Uterus (tissue), 4 donors: Measurements from ENCODE around the gene AKT2. TPM values are rescaled to one million over a fixed set of nuclear protein-coding genes. Genes with fewer than 3 reads are reported as not detected.

ENCODE experiments used
- DNase-seq, 2 donors: peaks; one replicate each; pipeline ENCODE4 v3.0.0-alpha.2; 2019 to 2020
- H3K27ac ChIP-seq, 2 donors: fragments of 200-600 bp; sonication (generic); 1 replicate in 1 of 2; 2 replicates in 1 of 2; pipeline ENCODE4 v1.5.1; 2016 to 2018
- H3K27me3 ChIP-seq, 2 donors: fragments of 200-600 bp; sonication (generic); one replicate each; pipeline ENCODE4 v1.5.1; 2018 to 2019; ENCODE audit warnings: control low read depth in 1 of 2
- H3K36me3 ChIP-seq, 2 donors: fragments of 200-600 bp; sonication (generic); one replicate each; pipeline ENCODE4 v1.5.1; 2019; ENCODE audit warnings: control low read depth in 1 of 2
- H3K4me1 ChIP-seq, 2 donors: fragments of 200-600 bp; sonication (generic); one replicate each; pipeline ENCODE4 v1.5.1; 2018 to 2019; ENCODE audit warnings: control low read depth in 1 of 2
- H3K4me3 ChIP-seq, 2 donors: fragments of 200-600 bp; sonication (generic); 1 replicate in 1 of 2; 2 replicates in 1 of 2; pipeline ENCODE4 v1.5.1; 2018 to 2019; ENCODE audit warnings: mild to moderate bottlenecking in 1 of 2
- H3K9me3 ChIP-seq, 2 donors: fragments of 200-600 bp; sonication (generic); one replicate each; pipeline ENCODE4 v1.5.1; 2019; ENCODE audit warnings: control low read depth in 1 of 2
- POLR2A ChIP-seq, 2 donors: fragments of 450-650 bp; IDR thresholded peaks; one replicate each; pipeline ENCODE4 v1.6.1; 2016; ENCODE audit warnings: antibody characterized with exemption in 2 of 2, mild to moderate bottlenecking in 1 of 2, moderate library complexity in 1 of 2
- intact Hi-C: fragments of 100-400 bp; cut with DNase I; formaldehyde crosslinking; loops from one replicate; pipeline ENCODE4 v1.15.1; 2023; ENCODE audit warnings: low total_unique reads
- total RNA-seq, 4 donors: library from RNA; depleted of rRNA in 3 of 4; stranded (reverse); fragments of >200 nt in 3 of 4; gene quantifications; one replicate each; pipeline versions ENCODE4 v1.1.0 to v1.2.4, GENCODE V29; 2014 to 2023
- TF ChIP-seq, protein P1 (sequence below), 4 experiments: fragments of 200-600 bp in 2 of 4; fragments of 450-650 bp in 2 of 4; sonication (generic) in 2 of 4; IDR thresholded peaks; one replicate each; pipeline ENCODE4 v1.5.1; 2016 to 2019; ENCODE audit warnings: antibody characterized with exemption in 4 of 4, mild to moderate bottlenecking in 2 of 4, moderate library complexity in 1 of 4
- donor health status: DM: yes; HTN: yes; CAD: no.

The AKT2 gene
- total RNA-seq, 4 donors from 2014 or later = 32.6 to 177 (median 95.2) TPM

DNA sequence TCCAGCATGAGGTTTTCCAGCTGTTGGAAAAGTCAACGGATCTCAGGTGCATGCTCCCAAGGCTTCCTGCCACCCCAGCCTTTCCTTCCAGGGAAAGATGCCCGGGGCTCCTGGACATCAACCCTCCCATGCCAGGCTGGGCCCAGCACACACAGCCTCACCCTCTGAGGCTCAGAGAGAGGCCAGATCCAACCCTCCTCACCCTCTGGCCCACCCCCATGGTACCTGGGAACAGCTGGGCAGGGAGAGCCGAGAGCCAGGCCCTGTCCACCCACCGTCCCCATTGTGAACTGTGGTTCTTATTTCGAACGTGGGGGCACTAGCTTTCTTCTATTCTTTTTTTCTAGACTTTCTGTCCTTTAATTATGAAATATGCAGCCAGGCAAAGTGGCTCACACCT, 48.8 kb downstream of the AKT2 start:
- no peak for DNase-seq
- intact Hi-C loops = no loop called here
- peaks cover 0 to 5% of the 10 kb centered on the region in 2 donors for H3K4me1 ChIP-seq
- TF ChIP-seq POLR2A (IDR thresholded peaks at IDR 0.05) = no peak
- TF ChIP-seq, protein P1, sequence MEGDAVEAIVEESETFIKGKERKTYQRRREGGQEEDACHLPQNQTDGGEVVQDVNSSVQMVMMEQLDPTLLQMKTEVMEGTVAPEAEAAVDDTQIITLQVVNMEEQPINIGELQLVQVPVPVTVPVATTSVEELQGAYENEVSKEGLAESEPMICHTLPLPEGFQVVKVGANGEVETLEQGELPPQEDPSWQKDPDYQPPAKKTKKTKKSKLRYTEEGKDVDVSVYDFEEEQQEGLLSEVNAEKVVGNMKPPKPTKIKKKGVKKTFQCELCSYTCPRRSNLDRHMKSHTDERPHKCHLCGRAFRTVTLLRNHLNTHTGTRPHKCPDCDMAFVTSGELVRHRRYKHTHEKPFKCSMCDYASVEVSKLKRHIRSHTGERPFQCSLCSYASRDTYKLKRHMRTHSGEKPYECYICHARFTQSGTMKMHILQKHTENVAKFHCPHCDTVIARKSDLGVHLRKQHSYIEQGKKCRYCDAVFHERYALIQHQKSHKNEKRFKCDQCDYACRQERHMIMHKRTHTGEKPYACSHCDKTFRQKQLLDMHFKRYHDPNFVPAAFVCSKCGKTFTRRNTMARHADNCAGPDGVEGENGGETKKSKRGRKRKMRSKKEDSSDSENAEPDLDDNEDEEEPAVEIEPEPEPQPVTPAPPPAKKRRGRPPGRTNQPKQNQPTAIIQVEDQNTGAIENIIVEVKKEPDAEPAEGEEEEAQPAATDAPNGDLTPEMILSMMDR (IDR thresholded peaks at IDR 0.05) = no peak
- H3K27ac ChIP-seq = no peak overlapping the region
- no peaks in the 10 kb centered on the region for H3K9me3 ChIP-seq
- H3K36me3 ChIP-seq = no peaks in the 10 kb centered on the region
- H3K27me3 ChIP-seq = no peaks in the 10 kb centered on the region
- no peak overlapping the region for H3K4me3 ChIP-seq

GRCh38 chr19:40236026-40236355, 49.2 kb downstream of the AKT2 start:
- Histone ChIP-seq H3K4me3 (no peak overlapping the region), H3K27ac (no peak overlapping the region), H3K36me3 (no peaks in the 10 kb centered on the region), H3K27me3 (no peaks in the 10 kb centered on the region), H3K4me1 (peaks cover 0 to 5% of the 10 kb centered on the region in 2 donors), H3K9me3 (no peaks in the 10 kb centered on the region)
- intact Hi-C loops = no loop called here
- TF ChIP-seq, protein P1 (IDR thresholded peaks at IDR 0.05) = no peak
- TF ChIP-seq POLR2A (IDR thresholded peaks at IDR 0.05) = no peak
- DNase-seq = no peak

DNA sequence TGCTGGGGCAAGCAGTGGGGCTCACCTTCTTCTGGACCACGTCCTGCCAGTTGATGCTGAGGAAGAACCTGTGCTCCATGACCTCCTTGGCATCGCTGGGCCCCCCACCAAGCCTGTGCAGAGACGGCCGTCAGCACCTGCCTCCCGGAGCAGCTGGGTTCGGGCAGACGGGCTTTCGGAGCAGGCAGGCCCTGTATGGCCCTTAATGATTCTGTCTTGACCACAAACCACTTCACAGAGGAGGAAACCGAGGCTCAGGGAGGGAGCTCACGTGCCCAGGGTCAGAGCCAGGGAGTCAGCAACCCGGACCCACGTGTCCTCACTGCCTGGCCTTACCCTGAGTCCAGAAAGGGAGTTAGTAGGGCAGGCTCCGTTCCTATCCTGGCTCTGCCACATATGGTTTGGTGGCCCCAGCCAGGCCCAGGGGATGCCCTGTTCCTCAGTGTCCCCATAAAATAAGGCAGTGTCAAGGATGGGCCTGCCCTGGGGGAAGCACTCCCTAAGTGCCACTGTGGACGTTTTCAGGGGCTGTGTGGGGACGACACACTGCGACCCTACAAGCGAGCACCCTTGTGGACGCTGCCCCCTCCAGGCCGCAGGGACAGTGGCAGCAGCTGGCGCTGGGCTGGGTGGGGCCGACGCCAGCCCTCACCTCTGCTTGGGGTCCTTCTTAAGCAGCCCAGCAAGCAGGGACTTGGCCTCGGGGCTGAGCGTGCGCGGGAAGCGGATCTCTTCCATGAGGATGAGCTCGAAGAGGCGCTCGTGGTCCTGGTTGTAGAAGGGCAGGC, 49.7 kb downstream of the AKT2 start:
- Histone ChIP-seq H3K9me3 (no peaks in the 10 kb centered on the region), H3K4me3 (no peak overlapping the region), H3K27ac (no peak overlapping the region), H3K4me1 (peaks cover 0 to 5% of the 10 kb centered on the region in 2 donors), H3K36me3 (no peaks in the 10 kb centered on the region), H3K27me3 (no peaks in the 10 kb centered on the region)
- TF ChIP-seq, protein P1 (IDR thresholded peaks at IDR 0.05) = no peak
- TF ChIP-seq POLR2A (IDR thresholded peaks at IDR 0.05) = no peak
- no peak for DNase-seq
- intact Hi-C loops = no loop called here

DNA sequence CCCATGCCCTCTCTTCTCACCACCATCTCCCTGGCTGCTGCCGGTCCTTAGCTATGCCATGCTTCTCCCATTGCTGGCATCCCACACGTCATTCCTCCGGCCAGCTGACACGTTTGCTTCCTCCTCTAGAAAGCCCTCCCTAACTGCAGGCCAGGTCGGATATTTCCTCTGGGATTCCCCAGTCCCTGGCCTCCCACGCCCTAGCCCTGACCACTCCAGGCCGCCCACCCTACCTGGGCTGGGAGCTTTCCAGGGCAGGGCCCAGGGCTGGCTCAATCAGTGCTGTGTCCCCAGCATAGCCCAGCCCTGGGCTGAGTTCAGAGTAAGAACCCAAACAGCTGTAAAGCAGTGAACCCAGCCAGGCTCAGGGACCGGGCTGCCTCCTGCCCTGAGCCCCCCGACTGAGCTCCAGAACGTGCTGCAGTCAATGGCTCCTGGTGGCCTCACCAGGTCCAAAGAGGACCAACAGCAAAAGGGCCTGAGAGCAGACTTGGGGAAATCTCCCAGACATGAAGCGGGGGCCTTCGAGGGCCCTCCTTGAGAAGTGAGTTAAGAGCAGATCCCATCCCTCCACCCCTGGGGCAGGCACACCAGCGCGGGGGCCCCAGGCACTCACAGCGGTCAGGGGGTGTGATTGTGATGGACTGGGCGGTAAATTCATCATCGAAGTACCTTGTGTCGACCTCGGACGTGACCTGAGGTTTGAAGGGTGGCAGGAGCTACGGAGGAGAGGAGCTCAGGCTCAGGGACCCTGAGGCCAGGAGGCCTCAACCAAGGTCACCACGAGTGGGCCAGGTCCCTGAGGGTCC, 50.5 kb downstream of the AKT2 start:
- Histone ChIP-seq H3K27me3 (no peaks in the 10 kb centered on the region), H3K36me3 (no peaks in the 10 kb centered on the region), H3K4me3 (no peak overlapping the region), H3K4me1 (peaks cover 0 to 5% of the 10 kb centered on the region in 2 donors), H3K27ac (no peak overlapping the region), H3K9me3 (no peaks in the 10 kb centered on the region)
- no peak for TF ChIP-seq POLR2A (IDR thresholded peaks at IDR 0.05)
- TF ChIP-seq, protein P1 (IDR thresholded peaks at IDR 0.05) = no peak
- DNase-seq = no peak
- intact Hi-C loops = no loop called here

GRCh38 chr19:40233811-40234389, 51.2 kb downstream of the AKT2 start:
- Histone ChIP-seq H3K36me3 (no peaks in the 10 kb centered on the region), H3K27ac (no peak overlapping the region), H3K4me1 (peaks cover 0 to 5% of the 10 kb centered on the region in 2 donors), H3K9me3 (no peaks in the 10 kb centered on the region), H3K27me3 (no peaks in the 10 kb centered on the region), H3K4me3 (no peak overlapping the region)
- intact Hi-C loops = no loop called here
- DNase-seq = no peak
- no peak for TF ChIP-seq POLR2A (IDR thresholded peaks at IDR 0.05)
- TF ChIP-seq, protein P1 (IDR thresholded peaks at IDR 0.05) = no peak
